CD14-positive monocyte (primary cell): ENCODE results near the gene NRG3. TPM values are rescaled to one million over a fixed set of nuclear protein-coding genes. Genes with fewer than 3 reads are reported as not detected.

Source experiments
- DNase-seq, 3 donors: peaks; one replicate each; pipeline ENCODE4 v3.0.0-alpha.2; 2011 to 2022
- H2AFZ ChIP-seq: 2 replicates; pipeline ENCODE4 v1.6.0; 2012; ENCODE audit warnings: mild to moderate bottlenecking, low read depth, low read length, inconsistent platforms; ENCODE audit not compliant: insufficient read depth, poor library complexity, severe bottlenecking
- H3K27ac ChIP-seq, 2 donors: 1 replicate in 1 of 2; 2 replicates in 1 of 2; pipeline ENCODE4 v1.5.1; 2012 to 2013; ENCODE audit warnings: low read length in 2 of 2, control low read depth in 1 of 2, inconsistent platforms in 1 of 2, low read depth in 1 of 2, mild to moderate bottlenecking in 1 of 2
- H3K27me3 ChIP-seq, 2 donors: one replicate each; pipeline versions ENCODE4 v1.6.0 to v1.6.1; 2011 to 2013; ENCODE audit warnings: low read length in 2 of 2; ENCODE audit not compliant: control insufficient read depth in 2 of 2, insufficient read depth in 2 of 2
- H3K36me3 ChIP-seq, 2 donors: replicated peaks in 1 of 2; 1 replicate in 1 of 2; 2 replicates in 1 of 2; pipeline versions ENCODE4 v1.5.1 to v1.6.1; 2012 to 2013; ENCODE audit warnings: low read length in 2 of 2, control low read depth in 1 of 2, inconsistent platforms in 1 of 2, mild to moderate bottlenecking in 1 of 2; ENCODE audit not compliant: insufficient read depth in 2 of 2, control insufficient read depth in 1 of 2
- H3K4me1 ChIP-seq, 2 donors: 1 replicate in 1 of 2; 2 replicates in 1 of 2; pipeline versions ENCODE4 v1.5.1 to v1.6.1; 2012 to 2013; ENCODE audit warnings: low read length in 2 of 2, control low read depth in 1 of 2, inconsistent platforms in 1 of 2, mild to moderate bottlenecking in 1 of 2, moderate library complexity in 1 of 2; ENCODE audit not compliant: insufficient read depth in 2 of 2, control insufficient read depth in 1 of 2
- H3K4me2 ChIP-seq: replicated peaks from 2 replicates; pipeline ENCODE3; 2012; ENCODE audit warnings: low read length, moderate library complexity, mild to moderate bottlenecking; ENCODE audit not compliant: poor library complexity, severe bottlenecking; ENCODE audit errors: extremely low read depth
- H3K4me3 ChIP-seq, 3 experiments: fragments of 200-600 bp in 1 of 3; sonication (generic) in 1 of 3; replicated peaks in 1 of 3; 1 replicate in 2 of 3; 2 replicates in 1 of 3; pipeline ENCODE4 v1.5.1; 2011 to 2013; ENCODE audit warnings: low read length in 3 of 3, mild to moderate bottlenecking in 3 of 3, control low read depth in 2 of 3, low read depth in 2 of 3, inconsistent platforms in 1 of 3, moderate library complexity in 1 of 3
- H3K79me2 ChIP-seq: 2 replicates; pipeline ENCODE4 v1.6.0; 2012; ENCODE audit warnings: mild to moderate bottlenecking, control low read depth, inconsistent platforms, low read length, moderate library complexity; ENCODE audit not compliant: insufficient read depth
- H3K9ac ChIP-seq: 2 replicates; pipeline ENCODE4 v1.6.0; 2017; ENCODE audit warnings: low read length, mild to moderate bottlenecking; ENCODE audit not compliant: insufficient read depth, poor library complexity, severe bottlenecking
- H3K9me3 ChIP-seq, 2 donors: replicated peaks in 1 of 2; 1 replicate in 1 of 2; 2 replicates in 1 of 2; pipeline versions ENCODE4 v1.5.1 to v1.6.1; 2012 to 2013; ENCODE audit warnings: low read length in 2 of 2, control low read depth in 1 of 2; ENCODE audit not compliant: control insufficient read depth in 1 of 2, insufficient read depth in 1 of 2
- H4K20me1 ChIP-seq: 2 replicates; pipeline ENCODE4 v1.6.0; 2012; ENCODE audit warnings: mild to moderate bottlenecking, low read length, control low read depth, moderate library complexity; ENCODE audit not compliant: insufficient read depth
- H3K27ac Mint-ChIP-seq, 7 donors: one replicate each; pipeline ENCODE4 v1.8.0; 2020; ENCODE audit warnings: mild to moderate bottlenecking in 7 of 7, mixed read lengths in 7 of 7, moderate library complexity in 6 of 7, inconsistent platforms in 2 of 7
- H3K27me3 Mint-ChIP-seq, 3 donors: one replicate each; pipeline ENCODE4 v1.8.0; 2021 to 2022; ENCODE audit warnings: low read depth in 3 of 3, mild to moderate bottlenecking in 3 of 3, mixed read lengths in 3 of 3, moderate library complexity in 3 of 3, inconsistent platforms in 1 of 3
- H3K36me3 Mint-ChIP-seq, 2 donors: one replicate each; pipeline ENCODE4 v1.8.0; 2020; ENCODE audit warnings: mixed read lengths in 2 of 2, inconsistent platforms in 1 of 2, mild to moderate bottlenecking in 1 of 2
- H3K4me1 Mint-ChIP-seq: one replicate; pipeline ENCODE4 v1.8.0; 2020; ENCODE audit warnings: mild to moderate bottlenecking, mixed read lengths
- H3K4me3 Mint-ChIP-seq, 2 donors: one replicate each; pipeline ENCODE4 v1.8.0; 2020; ENCODE audit warnings: mild to moderate bottlenecking in 2 of 2, mixed read lengths in 2 of 2, moderate library complexity in 1 of 2
- H3K9me3 Mint-ChIP-seq, 7 donors: one replicate each; pipeline ENCODE4 v1.8.0; 2020 to 2022; ENCODE audit warnings: mixed read lengths in 7 of 7, mild to moderate bottlenecking in 6 of 7, moderate library complexity in 6 of 7, inconsistent platforms in 2 of 7
- WGBS: methylation state at CpG from one replicate; pipeline ENCODE4 v1.1.5; 2013; ENCODE audit warnings: missing lambda C conversion rate; ENCODE audit not compliant: insufficient coverage; 5-methylcytosine and 5-hydroxymethylcytosine counted together
- intact Hi-C, 2 donors: fragments of 100-400 bp; cut with micrococcal nuclease; formaldehyde crosslinking; loops; one replicate each; pipeline versions ENCODE4 v1.15.0 to v1.15.1; 2023
- polyA plus RNA-seq, 3 donors: library from polyadenylated mRNA; depleted of rRNA in 1 of 3; unstranded in 2 of 3; stranded (reverse) in 1 of 3; fragments of 300-500 nt in 2 of 3; fragments of >200 nt in 1 of 3; fragmentation: Illumina TruSeq in 2 of 3; gene quantifications; 1 replicate in 2 of 3; 2 replicates in 1 of 3; pipeline ENCODE4 v1.2.3, GENCODE V29; 2012 to 2021
- TF ChIP-seq, protein P1 (sequence below): fragments of 200-600 bp; IDR thresholded peaks from one replicate; pipeline ENCODE4 v1.8.0; 2022; ENCODE audit warnings: antibody characterized with exemption, mild to moderate bottlenecking

NRG3 gene
- polyA plus RNA-seq, 3 donors, result not detected

- no peaks in the 10 kb centered on the region for H3K9me3 ChIP-seq
- no peak overlapping the region for H3K27ac ChIP-seq
- H3K9ac ChIP-seq, result no peak overlapping the region
- H3K27me3 Mint-ChIP-seq, result peaks cover 0 to 2% (median 0%) of the 10 kb centered on the region in 3 donors
- no peaks in the 10 kb centered on the region for H4K20me1 ChIP-seq
- DNase-seq, result no peak
- no peaks in the 10 kb centered on the region for H3K4me1 Mint-ChIP-seq
- no peaks in the 10 kb centered on the region for H3K36me3 Mint-ChIP-seq
- H3K79me2 ChIP-seq, result no peaks in the 10 kb centered on the region
- H3K36me3 ChIP-seq, result no peaks in the 10 kb centered on the region
- TF ChIP-seq, protein P1, sequence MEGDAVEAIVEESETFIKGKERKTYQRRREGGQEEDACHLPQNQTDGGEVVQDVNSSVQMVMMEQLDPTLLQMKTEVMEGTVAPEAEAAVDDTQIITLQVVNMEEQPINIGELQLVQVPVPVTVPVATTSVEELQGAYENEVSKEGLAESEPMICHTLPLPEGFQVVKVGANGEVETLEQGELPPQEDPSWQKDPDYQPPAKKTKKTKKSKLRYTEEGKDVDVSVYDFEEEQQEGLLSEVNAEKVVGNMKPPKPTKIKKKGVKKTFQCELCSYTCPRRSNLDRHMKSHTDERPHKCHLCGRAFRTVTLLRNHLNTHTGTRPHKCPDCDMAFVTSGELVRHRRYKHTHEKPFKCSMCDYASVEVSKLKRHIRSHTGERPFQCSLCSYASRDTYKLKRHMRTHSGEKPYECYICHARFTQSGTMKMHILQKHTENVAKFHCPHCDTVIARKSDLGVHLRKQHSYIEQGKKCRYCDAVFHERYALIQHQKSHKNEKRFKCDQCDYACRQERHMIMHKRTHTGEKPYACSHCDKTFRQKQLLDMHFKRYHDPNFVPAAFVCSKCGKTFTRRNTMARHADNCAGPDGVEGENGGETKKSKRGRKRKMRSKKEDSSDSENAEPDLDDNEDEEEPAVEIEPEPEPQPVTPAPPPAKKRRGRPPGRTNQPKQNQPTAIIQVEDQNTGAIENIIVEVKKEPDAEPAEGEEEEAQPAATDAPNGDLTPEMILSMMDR, result no peak
- no peak overlapping the region for H3K4me3 ChIP-seq
- no peaks in the 10 kb centered on the region for H3K4me1 ChIP-seq
- intact Hi-C loops, result no loop called here
- peaks cover 0 to 3% (median 2%) of the 10 kb centered on the region in 7 donors for H3K9me3 Mint-ChIP-seq
- no peak overlapping the region for H2AFZ ChIP-seq
- H3K27me3 ChIP-seq, result no peaks in the 10 kb centered on the region
- no peak overlapping the region for H3K27ac Mint-ChIP-seq
- no peak overlapping the region for H3K4me3 Mint-ChIP-seq
- no peak overlapping the region for H3K4me2 ChIP-seq
- no CpG with 5 or more reads among the region's 2 CpGs for WGBS
These were observed 333.7 kb downstream of the NRG3 start for GRCh38 chr10:82208726-82209125.

GRCh38 chr10:82210331-82210730, 335.3 kb downstream of the NRG3 start:
- no peaks in the 10 kb centered on the region for H3K27me3 ChIP-seq
- no peaks in the 10 kb centered on the region for H3K36me3 ChIP-seq
- H3K4me1 ChIP-seq, result no peaks in the 10 kb centered on the region
- H3K79me2 ChIP-seq, result no peaks in the 10 kb centered on the region
- Mint-ChIP-seq H3K4me1 (no peaks in the 10 kb centered on the region), H3K27me3 (peaks cover 0 to 2% (median 0%) of the 10 kb centered on the region in 3 donors), H3K9me3 (peaks cover 0 to 3% (median 2%) of the 10 kb centered on the region in 7 donors), H3K4me3 (no peak overlapping the region), H3K36me3 (no peaks in the 10 kb centered on the region), H3K27ac (no peak overlapping the region)
- no peak overlapping the region for H3K4me2 ChIP-seq
- intact Hi-C loops, result no loop called here
- no peaks in the 10 kb centered on the region for H3K9me3 ChIP-seq
- H3K4me3 ChIP-seq, result no peak overlapping the region
- H4K20me1 ChIP-seq, result no peaks in the 10 kb centered on the region
- H2AFZ ChIP-seq, result no peak overlapping the region
- 85% methylated on average over 2 of the region's 2 CpGs for WGBS
- H3K27ac ChIP-seq, result no peak overlapping the region
- no peak overlapping the region for H3K9ac ChIP-seq
- DNase-seq, result no peak
- TF ChIP-seq, protein P1, result no peak
